NCI-H226 (cell line): ENCODE measurements around the gene TM9SF3.
"Not testable (repeated sequence)": the region's sequence is repeated elsewhere in the genome, so short reads cannot be mapped to it uniquely, and the experiment has no call there.

Experiments used
- DNase-seq: peaks from one replicate; pipeline ENCODE4 v3.0.0-alpha.2; 2015

The TM9SF3 gene

GRCh38 chr10:96565774-96566173 is 21.0 kb downstream of the TM9SF3 start:
- DNase-seq = peak; percentile 6

GRCh38 chr10:96560966-96561887 is 25.6 kb downstream of the TM9SF3 start:
- no peak for DNase-seq

- no peak for DNase-seq
Measured at GRCh38 chr10:96560489-96560888, 26.3 kb downstream of the TM9SF3 start.

- no peak for DNase-seq
Measured at GRCh38 chr10:96556003-96556402, 30.8 kb downstream of the TM9SF3 start.

DNA sequence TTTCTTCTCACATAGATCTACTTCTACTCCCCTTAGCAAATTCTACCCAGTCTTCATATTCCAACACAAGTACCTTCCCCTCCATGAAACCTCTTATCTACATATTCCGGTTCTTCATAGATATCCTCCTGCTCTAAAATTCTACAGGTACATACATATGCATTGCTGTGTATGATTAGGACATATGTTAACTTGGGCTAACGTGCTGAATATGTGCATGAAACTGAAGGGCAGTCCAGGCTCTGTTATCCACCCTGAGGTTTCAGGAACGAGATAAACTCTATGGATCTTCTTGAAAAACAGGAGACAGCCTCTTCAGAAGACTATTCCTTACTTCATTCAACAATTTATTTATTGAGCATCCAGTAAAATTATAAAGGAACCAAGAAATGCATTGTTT is 31.5 kb downstream of the TM9SF3 start:
- DNase-seq = no peak

GRCh38 chr10:96548589-96548988 is 38.2 kb downstream of the TM9SF3 start:
- DNase-seq = no peak

- not testable (repeated sequence) for DNase-seq
Measured at GRCh38 chr10:96545558-96545957, 41.3 kb downstream of the TM9SF3 start.

GRCh38 chr10:96541921-96542320 is 44.9 kb downstream of the TM9SF3 start:
- DNase-seq = no peak

- DNase-seq = no peak
Measured at GRCh38 chr10:96540240-96540639, 46.6 kb downstream of the TM9SF3 start.

DNA sequence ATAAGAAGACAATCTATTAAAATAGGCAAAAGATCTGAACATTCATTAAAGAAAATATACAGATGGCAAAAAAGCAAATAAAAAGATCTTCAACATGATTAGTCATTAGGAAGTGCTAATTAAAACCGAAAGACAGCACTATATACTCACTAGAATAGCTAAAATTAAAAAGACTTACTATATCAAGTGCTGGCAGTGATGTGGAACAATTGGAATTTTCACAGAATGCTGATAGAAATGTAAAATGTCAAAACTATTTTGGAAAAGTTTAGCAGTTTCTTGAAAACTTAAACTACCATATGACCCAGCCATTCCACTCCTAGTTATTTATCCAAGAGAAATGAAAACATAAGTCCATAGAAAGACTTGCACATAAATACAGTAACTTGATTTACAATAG is 48.1 kb downstream of the TM9SF3 start:
- DNase-seq = no peak

DNA sequence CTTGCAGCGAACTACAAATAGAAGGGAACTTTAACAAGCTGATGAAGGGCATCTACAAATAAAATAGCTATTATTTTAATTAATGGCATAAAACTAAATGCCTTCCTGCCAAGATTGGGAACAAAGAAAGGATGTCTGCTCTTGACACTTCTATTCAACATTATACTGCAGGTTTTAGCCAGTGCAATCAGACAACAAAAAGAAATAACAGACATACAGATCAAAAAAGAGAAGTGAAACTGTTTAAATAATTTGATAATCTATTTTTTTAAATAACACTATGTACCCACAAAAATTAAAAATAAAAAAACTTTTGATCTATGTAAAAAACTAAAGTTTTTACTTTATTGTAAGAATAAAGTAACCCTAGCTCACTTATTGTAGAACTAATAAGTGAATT is 50.7 kb downstream of the TM9SF3 start:
- no peak for DNase-seq

DNA sequence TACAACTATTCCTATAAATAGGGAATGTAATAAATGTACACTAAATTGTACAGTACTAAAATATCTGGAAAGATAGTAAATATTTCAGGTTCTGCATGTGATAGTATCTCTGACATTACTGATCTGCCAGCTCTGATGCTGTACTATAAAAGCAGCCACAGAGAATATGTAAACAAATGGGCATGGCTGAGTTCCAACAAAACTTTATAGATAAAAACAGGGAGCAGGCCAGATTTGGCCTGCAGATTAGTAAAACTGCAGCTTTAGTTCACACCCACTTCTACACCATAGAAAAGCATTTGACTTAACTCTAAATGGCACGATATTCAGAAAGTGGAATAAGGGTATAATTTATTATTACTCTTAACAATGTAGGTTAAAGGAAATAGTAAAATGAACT is 54.3 kb downstream of the TM9SF3 start:
- DNase-seq = no peak

DNA sequence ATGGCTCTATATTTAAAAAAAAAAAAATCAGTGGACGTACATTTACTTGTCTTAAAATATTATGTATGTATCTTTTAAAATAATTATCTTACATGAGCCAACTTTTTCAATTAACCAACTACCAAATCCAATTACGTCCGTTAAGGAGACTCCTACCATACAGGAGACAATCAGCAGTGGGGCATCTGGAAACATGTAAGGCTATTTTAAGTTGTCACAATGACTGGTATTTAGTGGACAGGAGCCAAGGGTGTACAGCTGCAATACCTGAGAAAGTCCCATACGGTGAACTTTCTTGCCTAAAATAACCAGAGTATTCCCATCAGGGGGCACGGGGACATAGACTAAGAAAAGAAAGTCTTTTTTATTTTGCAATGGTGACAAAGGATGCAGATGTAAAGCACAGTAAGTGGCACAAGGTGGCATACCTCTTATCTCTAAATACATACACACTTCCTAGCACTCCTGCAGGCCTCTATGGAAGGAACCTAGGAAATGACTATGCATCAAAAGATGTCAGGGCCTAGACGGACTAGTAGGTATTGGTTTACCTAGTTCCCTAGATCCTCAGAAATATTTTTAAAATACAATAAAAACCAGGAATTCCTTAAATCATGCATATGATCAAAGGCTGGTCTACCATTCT is 57.1 kb downstream of the TM9SF3 start:
- DNase-seq = no peak

GRCh38 chr10:96524741-96525140 is 62.1 kb downstream of the TM9SF3 start:
- DNase-seq = no peak

GRCh38 chr10:96517284-96517683 is 69.5 kb downstream of the TM9SF3 start:
- DNase-seq = no peak

- DNase-seq = no peak
Measured at GRCh38 chr10:96516337-96516736, 70.5 kb downstream of the TM9SF3 start.

- peak; percentile 87 for DNase-seq
Measured at GRCh38 chr10:96513698-96514561, 72.9 kb downstream of the TM9SF3 start, which contains the start of gene TLL2. Gene TLL2 (minus strand): TSS chr10:96513926. CDS start chr10:96513685, 241 bp downstream.

DNA sequence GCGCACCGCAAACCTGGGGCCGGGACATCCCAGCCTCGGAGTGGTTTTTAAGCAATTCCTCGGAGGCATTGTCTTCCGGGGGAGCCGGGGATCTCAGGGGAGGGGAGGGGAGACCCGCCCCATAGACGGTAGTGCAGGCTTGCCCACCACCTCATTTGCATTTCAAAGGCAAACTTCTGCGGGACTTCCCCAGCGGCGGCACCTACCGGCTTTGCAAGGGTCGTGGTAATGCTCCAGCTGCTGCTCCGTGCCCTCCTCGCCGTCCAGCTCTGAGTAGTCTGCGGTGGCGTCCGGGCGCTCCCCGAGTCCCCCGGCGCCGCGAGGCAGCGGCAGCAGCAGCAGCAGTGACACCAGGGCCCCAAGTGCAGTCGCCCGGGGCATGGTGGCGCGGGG is 73.5 kb downstream of the TM9SF3 start:
- no peak for DNase-seq

DNA sequence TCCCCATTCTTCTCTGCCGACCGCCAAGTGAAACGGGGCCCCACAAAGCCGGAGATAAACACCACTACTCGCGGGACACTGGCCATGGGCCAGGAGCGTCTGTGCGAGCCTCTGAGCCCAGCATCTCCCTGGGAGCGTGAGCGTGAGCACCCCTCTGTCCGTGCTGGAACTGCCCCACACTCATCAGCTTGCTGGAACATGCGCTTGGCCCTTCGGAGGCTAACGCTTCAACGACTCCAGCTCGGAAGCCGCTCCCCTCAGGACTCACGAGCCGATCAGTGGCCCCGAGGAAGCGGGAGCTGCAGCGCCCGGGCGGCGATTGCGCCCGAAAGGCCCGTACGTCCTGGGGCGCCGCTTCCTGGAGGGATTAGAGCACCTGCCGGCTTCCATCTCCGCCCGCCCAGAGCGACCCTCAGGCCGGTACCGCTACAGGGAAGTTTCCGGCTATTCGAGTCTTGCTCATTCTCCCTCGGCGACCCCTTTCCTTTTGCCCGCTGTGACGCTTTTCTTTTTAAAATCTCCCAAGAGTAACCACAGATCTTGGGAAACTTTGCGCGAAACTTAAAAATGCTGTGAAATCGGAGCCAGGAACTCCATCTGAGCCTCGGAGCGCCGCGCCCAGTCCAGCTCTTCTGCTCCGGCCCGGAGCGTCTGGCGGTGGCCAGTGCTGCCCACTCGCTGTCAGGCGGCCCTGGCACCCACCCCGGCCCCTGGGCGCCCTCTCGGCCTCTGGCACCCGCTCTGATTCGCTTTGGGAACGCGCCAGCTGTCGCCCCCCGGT is 74.1 kb downstream of the TM9SF3 start:
- DNase-seq = no peak

GRCh38 chr10:96511044-96511945 is 75.5 kb downstream of the TM9SF3 start:
- DNase-seq = no peak

DNA sequence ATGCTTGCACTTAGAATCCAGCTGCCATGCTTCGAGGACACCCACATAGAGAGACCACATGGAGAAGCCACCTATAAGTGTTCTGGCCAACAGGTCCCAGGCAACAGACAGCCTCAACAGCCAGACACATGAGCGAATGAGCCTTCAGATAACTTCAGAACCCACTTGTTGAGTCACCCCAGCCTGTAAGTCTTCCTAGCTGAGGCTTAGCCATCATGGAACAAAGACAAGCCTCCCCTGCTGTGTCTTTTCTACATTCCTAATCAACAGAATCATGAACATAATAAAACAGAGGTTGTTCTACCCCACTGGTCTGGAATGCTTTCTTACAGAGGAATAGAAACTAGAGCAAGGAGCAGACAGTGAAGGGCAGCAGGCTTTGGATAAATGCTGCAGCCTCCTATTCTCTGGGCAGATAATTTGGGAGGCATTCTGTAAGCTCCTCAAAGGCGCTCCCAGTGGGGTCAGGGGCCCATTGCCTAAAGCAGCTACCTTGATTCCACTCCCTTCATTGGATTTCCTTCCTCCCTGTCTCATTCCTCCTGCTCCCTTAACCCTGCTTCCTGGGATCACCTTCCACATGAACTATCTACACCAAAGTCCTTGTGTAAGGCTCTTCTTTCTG is 77.7 kb downstream of the TM9SF3 start:
- peak; percentile 31 for DNase-seq
